RWPE1 (cell line): ENCODE data around the gene HMX2.

Experiments
- CTCF ChIA-PET: fragments of 350-600 bp; sonication (Branson Sonifier 250); formaldehyde crosslinking; extraction: SDS; loops from one replicate; lab custom pipeline; 2021; lab: Yijun Ruan, JAX
- POLR2A ChIA-PET: fragments of 400-600 bp; formaldehyde crosslinking; extraction: SDS; loops from one replicate; lab custom pipeline; 2020; ENCODE audit warnings: antibody characterized with exemption; ENCODE audit not compliant: low non-redundant PET; lab: Yijun Ruan, JAX
- DNase-seq: peaks from one replicate; pipeline ENCODE4 v3.0.0; 2012; ENCODE audit warnings: low spot score
- H3K27ac ChIP-seq: fragments of 450-650 bp; 2 replicates; pipeline ENCODE4 v1.5.1; 2017
- TF ChIP-seq, protein P1 (sequence below): fragments of 450-650 bp; conservative IDR thresholded peaks from 2 replicates; pipeline ENCODE4 v1.5.1; 2017; ENCODE audit warnings: low read depth, mild to moderate bottlenecking

Gene HMX2

DNA sequence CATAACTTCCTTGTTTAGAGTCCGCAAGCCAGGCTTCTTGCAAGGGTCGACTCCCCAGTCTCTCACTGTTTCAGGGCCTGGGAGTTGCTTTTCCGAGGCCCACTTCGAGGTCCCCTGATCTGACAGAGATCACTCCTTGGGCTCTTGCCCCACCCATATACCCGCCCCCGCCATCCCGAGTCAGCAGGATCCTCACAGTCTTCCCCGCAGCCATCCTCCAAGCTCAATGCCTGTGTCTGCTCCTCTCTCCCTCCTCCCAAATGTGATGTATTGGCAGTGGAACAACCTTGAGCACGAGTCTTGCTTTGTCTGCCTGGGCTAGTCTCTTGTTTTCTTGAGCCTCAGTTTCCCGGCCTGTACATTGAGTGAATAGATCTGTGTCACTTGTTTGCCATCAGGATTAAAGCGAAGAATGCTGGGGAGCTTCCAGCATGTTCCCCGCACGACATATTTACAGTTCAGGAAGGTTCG, 2.4 kb upstream of the HMX2 start:
- DNase-seq = no peak
- TF ChIP-seq, protein P1, sequence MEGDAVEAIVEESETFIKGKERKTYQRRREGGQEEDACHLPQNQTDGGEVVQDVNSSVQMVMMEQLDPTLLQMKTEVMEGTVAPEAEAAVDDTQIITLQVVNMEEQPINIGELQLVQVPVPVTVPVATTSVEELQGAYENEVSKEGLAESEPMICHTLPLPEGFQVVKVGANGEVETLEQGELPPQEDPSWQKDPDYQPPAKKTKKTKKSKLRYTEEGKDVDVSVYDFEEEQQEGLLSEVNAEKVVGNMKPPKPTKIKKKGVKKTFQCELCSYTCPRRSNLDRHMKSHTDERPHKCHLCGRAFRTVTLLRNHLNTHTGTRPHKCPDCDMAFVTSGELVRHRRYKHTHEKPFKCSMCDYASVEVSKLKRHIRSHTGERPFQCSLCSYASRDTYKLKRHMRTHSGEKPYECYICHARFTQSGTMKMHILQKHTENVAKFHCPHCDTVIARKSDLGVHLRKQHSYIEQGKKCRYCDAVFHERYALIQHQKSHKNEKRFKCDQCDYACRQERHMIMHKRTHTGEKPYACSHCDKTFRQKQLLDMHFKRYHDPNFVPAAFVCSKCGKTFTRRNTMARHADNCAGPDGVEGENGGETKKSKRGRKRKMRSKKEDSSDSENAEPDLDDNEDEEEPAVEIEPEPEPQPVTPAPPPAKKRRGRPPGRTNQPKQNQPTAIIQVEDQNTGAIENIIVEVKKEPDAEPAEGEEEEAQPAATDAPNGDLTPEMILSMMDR = no peak
- CTCF ChIA-PET = interaction anchor here (0.6 to 1.8 kb wide), 9 partner anchors 8 to 413 kb away, joined by 3 to 11 read pairs (median 5); partner anchors contain the start of gene BUB3

DNA sequence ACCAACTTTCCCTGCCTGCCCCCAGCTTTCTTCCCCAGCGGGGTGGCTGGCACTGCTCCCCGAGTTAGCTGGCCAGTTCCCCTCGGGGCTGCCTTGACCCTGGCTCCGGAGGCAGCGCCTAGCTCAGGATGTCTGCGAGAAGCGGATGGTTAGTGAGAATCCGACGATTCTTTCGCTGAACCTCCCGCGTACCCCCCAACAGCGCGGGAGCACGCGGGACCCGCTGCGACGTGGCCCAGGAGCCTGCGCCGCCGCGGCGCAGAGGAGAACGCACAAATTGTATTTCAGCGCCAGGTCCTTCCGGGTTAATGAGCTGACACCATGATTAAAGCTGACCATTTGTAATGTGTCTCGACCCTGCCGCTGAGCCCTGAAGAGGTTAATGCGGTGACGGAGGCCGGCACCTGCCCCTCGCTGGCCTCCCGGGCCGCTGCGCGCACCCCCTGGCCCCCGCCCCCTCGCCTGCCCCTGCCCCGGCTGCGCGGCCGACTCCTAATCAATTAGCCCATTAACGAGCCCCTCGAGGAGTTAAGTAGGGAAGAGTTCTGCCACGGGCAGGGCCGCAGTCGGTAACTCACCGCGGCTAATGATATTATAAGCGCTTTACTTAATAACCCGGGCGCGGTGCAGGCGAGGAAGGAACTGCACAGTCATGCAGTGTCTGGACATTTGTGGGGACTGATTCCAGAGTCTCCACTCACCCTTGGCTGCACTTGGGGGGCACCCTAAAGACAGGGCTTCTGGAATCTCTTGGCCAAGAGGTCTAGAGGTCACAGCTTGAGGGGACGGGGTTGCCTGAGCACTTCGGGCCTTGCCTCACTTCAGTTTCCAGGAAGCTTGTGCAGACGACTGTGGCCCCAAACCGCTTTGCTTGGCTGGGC, 1.7 kb upstream of the HMX2 start:
- ChIA-PET POLR2A (no interaction called here), CTCF (interaction anchor here (0.7 to 1.8 kb wide), 4 partner anchors 13 to 412 kb away, joined by 3 to 11 read pairs (median 6); no protein-coding TSS in a partner anchor)
- H3K27ac ChIP-seq = no peak overlapping the region
- TF ChIP-seq, protein P1 = no peak
- no peak for DNase-seq

More for the DNA sequence above, 2.4 kb upstream of the HMX2 start:
- POLR2A ChIA-PET = no interaction called here
- no peak overlapping the region for H3K27ac ChIP-seq

DNA sequence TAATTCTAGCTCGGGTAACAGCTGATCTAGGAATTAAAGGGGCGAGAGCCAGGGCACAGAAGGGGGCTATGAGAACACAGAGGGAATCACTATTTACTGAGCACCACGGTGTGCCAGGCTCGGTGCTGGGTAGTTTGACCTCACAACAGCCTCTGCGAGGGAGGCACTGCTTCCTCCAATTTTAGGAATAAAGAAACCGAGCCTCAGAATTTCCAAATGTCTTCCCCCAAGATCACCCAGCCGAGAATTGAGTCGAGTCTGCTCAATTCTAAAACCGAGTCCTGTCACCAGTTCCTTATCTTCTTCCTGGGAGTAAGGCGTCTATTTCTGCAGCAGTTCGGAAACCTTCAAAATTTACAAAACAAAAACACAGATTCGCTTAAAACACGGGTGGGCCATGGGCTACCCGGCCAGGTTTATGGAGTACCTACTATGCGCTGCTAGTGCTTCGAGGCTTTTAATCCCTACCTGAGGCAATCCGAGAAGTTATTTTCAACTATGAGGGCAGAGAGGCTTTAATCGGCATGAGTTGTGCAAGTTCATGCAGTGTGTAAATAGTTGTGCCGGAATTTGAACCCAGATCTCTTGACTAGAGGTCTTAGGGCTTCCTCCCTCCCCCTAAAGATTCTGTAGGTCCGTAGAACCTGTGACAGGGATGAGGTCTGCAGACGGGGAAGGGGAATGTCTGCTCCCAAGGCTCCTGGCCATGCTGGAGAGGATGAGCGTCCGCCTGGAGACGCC, 872 bp upstream of the HMX2 start:
- TF ChIP-seq, protein P1 = no peak
- H3K27ac ChIP-seq = no peak overlapping the region
- POLR2A ChIA-PET = no interaction called here
- DNase-seq = no peak
- CTCF ChIA-PET = interaction anchor here (0.7 kb wide), 1 partner anchor 41 kb away, joined by 3 read pairs; no protein-coding TSS in a partner anchor

DNA sequence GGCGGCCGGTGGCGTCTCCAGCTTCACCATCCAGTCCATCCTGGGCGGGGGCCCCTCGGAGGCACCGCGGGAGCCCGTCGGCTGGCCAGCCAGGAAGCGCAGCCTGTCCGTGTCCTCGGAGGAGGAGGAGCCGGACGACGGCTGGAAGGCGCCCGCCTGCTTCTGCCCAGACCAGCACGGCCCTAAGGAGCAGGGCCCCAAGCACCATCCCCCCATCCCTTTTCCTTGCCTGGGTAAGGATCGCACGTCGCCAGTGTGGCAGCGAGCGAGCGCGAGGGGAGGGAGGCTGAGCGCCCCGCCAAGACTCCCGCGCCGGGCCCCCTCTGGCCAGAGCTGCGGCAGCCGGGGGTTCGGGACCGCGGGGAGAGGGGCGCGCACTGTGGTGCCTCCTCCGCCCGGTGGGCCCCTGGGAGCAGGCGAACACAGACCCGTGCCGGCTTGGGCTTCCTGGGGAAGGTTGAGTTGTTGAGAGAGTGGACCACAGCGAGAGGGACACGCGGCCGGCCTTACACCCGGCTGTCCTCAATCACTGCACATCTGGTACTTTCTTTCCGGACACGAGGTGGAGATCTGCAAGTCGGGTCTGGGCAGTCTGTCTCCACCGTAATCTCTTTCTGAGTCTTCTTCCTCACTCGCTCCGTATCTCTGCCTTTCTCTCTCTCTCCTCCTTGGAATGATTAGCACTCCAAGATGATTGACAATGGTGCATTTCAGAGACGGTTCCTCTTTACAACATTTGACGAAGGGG, 652 bp downstream of the HMX2 start:
- no peak for DNase-seq
- CTCF ChIA-PET = interaction anchor here (2.9 kb wide), 1 partner anchor 15 kb away, joined by 13 read pairs; no protein-coding TSS in a partner anchor
- POLR2A ChIA-PET = no interaction called here
- TF ChIP-seq, protein P1 = no peak
- no peak overlapping the region for H3K27ac ChIP-seq

DNA sequence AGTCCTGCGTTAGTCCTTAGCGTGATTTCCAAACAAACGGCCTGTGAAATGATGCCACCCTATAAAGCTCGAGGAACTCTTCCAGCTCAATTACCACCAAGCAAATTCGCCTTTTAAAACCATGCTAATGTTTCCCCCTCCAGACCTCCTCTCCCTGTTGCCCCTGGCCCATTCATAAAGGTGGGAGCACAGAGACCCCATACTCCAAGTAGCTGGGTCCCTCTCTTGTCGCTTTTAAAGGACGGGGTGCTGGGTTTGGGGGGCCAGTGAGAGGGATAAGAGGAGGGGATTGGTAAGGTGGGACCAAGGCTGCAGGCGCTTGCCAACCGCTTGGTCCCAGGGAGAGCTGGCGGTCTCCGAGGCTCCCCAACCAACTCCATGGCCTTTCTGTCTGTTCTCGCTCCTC, 1.2 kb downstream of the HMX2 start:
- ChIA-PET CTCF (interaction anchor here (2.1 to 2.9 kb wide), 2 partner anchors 16 to 106 kb away, joined by 13 read pairs; no protein-coding TSS in a partner anchor), POLR2A (no interaction called here)
- no peak overlapping the region for H3K27ac ChIP-seq
- TF ChIP-seq, protein P1 = no peak
- DNase-seq = no peak
